PC-3 (cell line): ENCODE data around the gene COLEC12. TPM values are rescaled to one million over a fixed set of nuclear protein-coding genes. Genes with fewer than 3 reads are reported as not detected.

ENCODE experiments used
- ATAC-seq: fragments of 200-7000 bp; cut with Tn5 transposase; 2 replicates; pipeline ENCODE4 v1.9.1; 2020; ENCODE audit warnings: mild to moderate bottlenecking, moderate library complexity
- BruUV-seq: library from RNA; stranded (reverse); fragments of 400-500 nt; replicated peaks from 2 replicates; lab custom pipeline; 2021; lab: Mats Ljungman, UMichigan
- CTCF ChIA-PET: fragments of 300-600 bp; sonication (Branson Sonifier 250); formaldehyde crosslinking; loops from one replicate; lab custom pipeline; 2022; ENCODE audit warnings: antibody characterized with exemption; lab: Charles Lee
- POLR2A ChIA-PET: fragments of 300-600 bp; sonication (Branson Sonifier 250); formaldehyde crosslinking; loops from one replicate; lab custom pipeline; 2022; ENCODE audit warnings: antibody characterized with exemption; ENCODE audit not compliant: unreplicated experiment; lab: Charles Lee
- DNase-seq: peaks from one replicate; pipeline ENCODE4 v3.0.0-alpha.2; 2015
- H2AFZ ChIP-seq: fragments of 300-600 bp; sonication (generic); 2 replicates; pipeline ENCODE4 v1.6.0; 2016; ENCODE audit warnings: antibody characterized with exemption, low read length
- H3F3A ChIP-seq: fragments of 300-600 bp; sonication (generic); one replicate; pipeline ENCODE4 v1.6.0; 2017; ENCODE audit warnings: antibody characterized with exemption, low read length, control low read depth, mild to moderate bottlenecking; ENCODE audit not compliant: unreplicated experiment
- H3K27ac ChIP-seq: fragments of 300-600 bp; sonication (generic); 2 replicates; pipeline ENCODE4 v1.5.1; 2016; ENCODE audit warnings: mild to moderate bottlenecking, low read length
- H3K27me3 ChIP-seq: fragments of 300-600 bp; sonication (generic); 2 replicates; pipeline ENCODE4 v1.6.1; 2016; ENCODE audit warnings: low read length, mixed read lengths
- H3K36me3 ChIP-seq: fragments of 300-600 bp; sonication (generic); 2 replicates; pipeline ENCODE4 v1.6.1; 2016; ENCODE audit warnings: low read depth, mixed run types, low read length, mixed read lengths
- H3K4me1 ChIP-seq: fragments of 300-600 bp; sonication (generic); 2 replicates; pipeline ENCODE4 v1.5.1; 2016; ENCODE audit warnings: low read length; ENCODE audit not compliant: insufficient read depth
- H3K4me2 ChIP-seq: fragments of 300-600 bp; sonication (generic); 2 replicates; pipeline ENCODE4 v1.6.0; 2016; ENCODE audit warnings: low read length
- H3K4me3 ChIP-seq: fragments of 300-600 bp; sonication (generic); 2 replicates; pipeline ENCODE4 v1.5.1; 2016; ENCODE audit warnings: mild to moderate bottlenecking, low read length, mixed read lengths
- H3K79me2 ChIP-seq: fragments of 300-600 bp; sonication (generic); 2 replicates; pipeline ENCODE4 v1.6.1; 2017; ENCODE audit warnings: low read length, mixed read lengths
- H3K9ac ChIP-seq: fragments of 300-600 bp; sonication (generic); 2 replicates; pipeline ENCODE4 v1.6.0; 2016; ENCODE audit warnings: mild to moderate bottlenecking, low read length
- H3K9me2 ChIP-seq: fragments of 300-600 bp; sonication (generic); replicated peaks from 2 replicates; pipeline ENCODE4 v1.6.1; 2016; ENCODE audit warnings: mixed run types, low read length, mixed read lengths
- H3K9me3 ChIP-seq: fragments of 300-600 bp; sonication (generic); 2 replicates; pipeline ENCODE4 v1.6.1; 2016; ENCODE audit warnings: low read length, mixed read lengths
- H4K20me1 ChIP-seq: fragments of 300-600 bp; sonication (generic); 2 replicates; pipeline ENCODE4 v1.6.1; 2016; ENCODE audit warnings: low read length, mixed read lengths
- CTCF ChIP-seq: fragments of 300-600 bp; sonication (generic); conservative IDR thresholded peaks from 2 replicates; pipeline ENCODE4 v1.5.1; 2017; ENCODE audit warnings: antibody characterized with exemption, low read depth, mild to moderate bottlenecking, low read length
- EZH2 ChIP-seq: fragments of 300-600 bp; sonication (generic); IDR thresholded peaks from one replicate; pipeline ENCODE4 v1.6.1; 2017; ENCODE audit warnings: antibody characterized with exemption, mild to moderate bottlenecking, low read length; ENCODE audit not compliant: unreplicated experiment
- EZH2phosphoT487 ChIP-seq: fragments of 300-600 bp; sonication (generic); IDR thresholded peaks from 2 replicates; pipeline ENCODE4 v1.6.1; 2018; ENCODE audit warnings: mild to moderate bottlenecking, antibody characterized with exemption, low read length, borderline replicate concordance
- intact Hi-C: fragments of 100-400 bp; cut with micrococcal nuclease; formaldehyde crosslinking; loops from 2 replicates; pipeline ENCODE4 v1.9.0; 2023
- total RNA-seq: library from RNA; depleted of rRNA; stranded (reverse); fragments of >200 nt; gene quantifications from 2 replicates; pipeline ENCODE4 v1.2.3, GENCODE V29; 2014

COLEC12 gene
- total RNA-seq, 1 experiment from 2014 or later: 0.04 TPM

- Histone ChIP-seq H3F3A (no peaks in the 10 kb centered on the region), H3K9me3 (no peaks in the 10 kb centered on the region), H2AFZ (no peak overlapping the region), H3K79me2 (no peaks in the 10 kb centered on the region), H3K4me1 (no peaks in the 10 kb centered on the region), H4K20me1 (no peaks in the 10 kb centered on the region), H3K4me2 (no peak overlapping the region), H3K36me3 (no peaks in the 10 kb centered on the region), H3K9me2 (no peaks in the 10 kb centered on the region), H3K27ac (no peak overlapping the region), H3K4me3 (no peak overlapping the region), H3K9ac (no peak overlapping the region), H3K27me3 (peaks cover 25% of the 10 kb centered on the region)
- DNase-seq (no peak), ATAC-seq (no peak)
- ChIA-PET POLR2A (no interaction called here), CTCF (no interaction called here)
- no TSS peak for BruUV-seq
- TF ChIP-seq CTCF: no peak
- TF ChIP-seq EZH2: no peak
- TF ChIP-seq EZH2phosphoT487: no peak
- intact Hi-C loops: no loop called here
These were observed 100.8 kb downstream of the COLEC12 start for GRCh38 chr18:399631-400135.

- Histone ChIP-seq H4K20me1 (no peaks in the 10 kb centered on the region), H3K27ac (no peak overlapping the region), H3K4me1 (no peaks in the 10 kb centered on the region), H3K9me2 (no peaks in the 10 kb centered on the region), H3K4me3 (no peak overlapping the region), H3K9ac (no peak overlapping the region), H3K9me3 (no peaks in the 10 kb centered on the region), H3K79me2 (no peaks in the 10 kb centered on the region), H3K27me3 (peaks cover 28% of the 10 kb centered on the region), H3K4me2 (no peak overlapping the region), H3K36me3 (no peaks in the 10 kb centered on the region), H3F3A (no peaks in the 10 kb centered on the region), H2AFZ (no peak overlapping the region)
- ChIA-PET CTCF (no interaction called here), POLR2A (no interaction called here)
- TF ChIP-seq EZH2 (no peak), EZH2phosphoT487 (no peak), CTCF (no peak)
- intact Hi-C loops: no loop called here
- no TSS peak for BruUV-seq
- DNase-seq: no peak
- ATAC-seq: no peak
These were observed 101.4 kb downstream of the COLEC12 start for GRCh38 chr18:398935-399630.

- no peaks in the 10 kb centered on the region for H3K9me2 ChIP-seq
- H3K4me2 ChIP-seq: no peak overlapping the region
- no peaks in the 10 kb centered on the region for H3K9me3 ChIP-seq
- H3K27me3 ChIP-seq: peaks cover 50% of the 10 kb centered on the region
- H3K36me3 ChIP-seq: no peaks in the 10 kb centered on the region
- no peaks in the 10 kb centered on the region for H4K20me1 ChIP-seq
- no peak overlapping the region for H3K4me3 ChIP-seq
- DNase-seq (no peak), ATAC-seq (no peak)
- H3K4me1 ChIP-seq: no peaks in the 10 kb centered on the region
- CTCF ChIA-PET: no interaction called here
- intact Hi-C loops: no loop called here
- no peak overlapping the region for H3K9ac ChIP-seq
- no peak overlapping the region for H2AFZ ChIP-seq
- no peaks in the 10 kb centered on the region for H3K79me2 ChIP-seq
- no peak overlapping the region for H3K27ac ChIP-seq
- POLR2A ChIA-PET: no interaction called here
- no peaks in the 10 kb centered on the region for H3F3A ChIP-seq
- TF ChIP-seq EZH2 (no peak), EZH2phosphoT487 (no peak), CTCF (no peak)
- no TSS peak for BruUV-seq
These were observed 103.9 kb downstream of the COLEC12 start for GRCh38 chr18:396556-396955.
